Globus pallidus (tissue), 1 donor: Measurements from ENCODE around the gene ABCA2.
A peak's percentile ranks its signal among the peaks of the same experiment; 100 is the strongest.
"Not testable (repeated sequence)": the region's sequence is repeated elsewhere in the genome, so short reads cannot be mapped to it uniquely, and the experiment has no call there.

Experiments
- DNase-seq: peaks from one replicate; pipeline ENCODE4 v3.0.0-alpha.2; 2015; ENCODE audit warnings: low spot score

Gene ABCA2

DNA sequence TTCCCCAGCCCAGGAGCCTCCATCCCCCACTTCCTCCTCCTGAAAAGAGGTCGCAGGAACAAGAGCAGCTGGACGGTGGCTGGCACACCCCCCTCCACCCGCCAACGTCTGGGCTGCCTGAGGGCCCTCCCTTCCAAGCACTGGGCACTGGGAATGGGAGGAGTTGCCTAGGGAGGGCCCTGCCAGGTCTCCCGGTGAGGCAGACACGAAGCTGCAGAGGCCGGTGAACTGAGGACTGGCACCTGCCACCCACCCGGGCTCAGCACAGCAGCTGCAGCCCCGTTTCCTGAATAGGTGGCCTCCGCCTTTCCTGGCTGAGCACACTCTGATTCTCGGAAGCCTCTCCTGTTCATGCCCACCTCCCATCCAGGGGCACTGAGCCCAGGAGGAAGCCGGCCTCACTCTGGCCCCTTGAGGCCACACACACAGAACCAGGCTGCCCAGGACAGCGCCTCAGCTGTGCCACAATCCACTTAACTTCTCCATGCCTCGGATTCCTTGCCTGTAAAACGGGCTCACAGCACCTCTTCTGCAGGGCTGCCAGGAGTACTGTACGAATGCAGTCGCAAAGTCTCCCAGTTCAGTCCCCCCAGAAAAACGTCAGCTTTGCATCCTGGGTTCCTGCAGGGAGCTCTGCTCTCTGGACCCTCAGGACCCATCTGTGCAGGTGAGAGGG, 16.6 kb upstream of the ABCA2 start:
- DNase-seq, result no peak

DNA sequence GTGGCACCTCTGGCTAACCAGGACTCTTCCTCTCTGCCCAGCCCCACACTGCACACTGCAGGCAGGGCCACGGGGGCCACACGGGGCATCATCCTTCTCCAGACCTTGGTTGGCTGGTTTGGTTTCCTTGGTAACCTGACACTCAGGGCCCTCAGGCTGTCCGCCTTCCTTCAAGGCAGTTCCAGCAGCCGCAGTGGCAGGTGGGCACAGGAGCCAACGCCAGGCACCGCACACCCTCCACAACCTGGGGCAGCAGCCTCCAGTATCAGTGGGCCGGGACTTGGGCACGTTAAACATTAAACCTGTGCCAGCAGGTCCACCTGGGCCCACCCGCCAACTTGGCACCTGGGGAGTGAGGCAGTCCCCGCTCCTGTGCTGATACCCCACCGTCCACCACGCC, 16.0 kb upstream of the ABCA2 start:
- no peak for DNase-seq

DNA sequence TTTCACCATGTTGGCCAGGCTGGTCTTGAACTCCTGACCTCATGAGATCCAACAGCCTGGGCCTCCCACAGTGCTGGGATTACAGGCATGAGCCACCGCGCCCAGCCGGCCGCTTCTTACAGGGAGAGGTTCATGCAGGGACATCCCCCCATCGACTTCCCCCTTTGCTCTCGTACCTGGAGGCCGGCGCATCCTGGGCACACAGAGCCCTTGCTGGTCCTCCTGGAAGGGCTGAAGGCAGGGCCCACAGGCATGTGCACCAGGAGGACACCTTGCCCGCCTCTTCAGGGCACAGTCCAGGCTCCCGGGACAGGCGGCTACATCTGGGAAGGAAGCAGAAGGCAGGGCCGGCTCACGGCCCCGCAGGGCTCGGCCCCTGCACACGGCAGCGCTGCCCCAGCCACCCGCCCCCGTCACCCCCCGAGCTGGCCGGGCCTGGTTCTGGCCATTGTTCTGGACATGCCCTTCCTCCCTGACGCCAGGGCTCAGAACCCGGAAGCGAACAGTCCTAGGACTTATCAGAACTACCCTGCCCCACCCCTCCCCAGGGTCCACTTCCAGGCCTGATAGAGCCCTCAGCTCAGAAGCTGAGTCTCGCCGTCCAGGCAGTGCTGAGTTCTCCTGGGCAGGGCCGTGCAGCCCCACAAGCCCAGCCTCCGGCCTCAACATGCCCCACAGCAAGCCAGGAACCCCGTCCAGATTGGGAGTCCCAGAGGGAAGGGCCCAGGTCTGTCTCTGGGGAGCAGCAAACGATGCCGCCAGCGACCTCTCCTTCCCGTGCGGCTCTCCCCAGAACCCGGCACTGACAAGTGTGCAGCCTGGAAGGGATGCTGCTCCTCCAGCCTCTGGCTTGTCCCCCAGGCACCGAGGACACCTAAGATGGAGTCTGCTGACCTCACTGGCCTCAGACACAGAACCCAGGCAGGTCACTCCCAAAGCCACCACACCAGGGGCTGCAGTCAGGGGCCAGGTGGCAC, 15.0 kb upstream of the ABCA2 start:
- DNase-seq, result no peak

DNA sequence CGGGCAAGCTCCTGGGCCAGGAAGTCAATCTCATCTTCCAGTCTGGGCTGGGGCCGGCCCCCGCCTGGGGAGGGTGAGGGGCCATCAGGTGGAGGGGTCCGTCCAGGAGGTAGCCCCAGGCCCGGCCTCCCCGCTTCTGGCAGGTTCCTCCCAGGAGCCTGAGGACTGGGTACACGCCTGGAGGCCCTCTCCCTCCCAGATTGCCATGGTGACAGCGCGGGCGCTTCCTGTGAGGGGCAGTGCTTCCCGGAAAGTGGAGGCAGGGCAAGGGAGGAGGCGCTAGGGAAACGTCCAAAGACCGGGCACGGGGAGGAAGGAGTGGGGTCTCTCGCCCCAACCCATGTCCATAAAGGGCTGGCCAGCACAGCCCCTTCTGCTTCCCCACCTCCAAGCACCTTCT, 13.1 kb upstream of the ABCA2 start:
- DNase-seq, result no peak

DNA sequence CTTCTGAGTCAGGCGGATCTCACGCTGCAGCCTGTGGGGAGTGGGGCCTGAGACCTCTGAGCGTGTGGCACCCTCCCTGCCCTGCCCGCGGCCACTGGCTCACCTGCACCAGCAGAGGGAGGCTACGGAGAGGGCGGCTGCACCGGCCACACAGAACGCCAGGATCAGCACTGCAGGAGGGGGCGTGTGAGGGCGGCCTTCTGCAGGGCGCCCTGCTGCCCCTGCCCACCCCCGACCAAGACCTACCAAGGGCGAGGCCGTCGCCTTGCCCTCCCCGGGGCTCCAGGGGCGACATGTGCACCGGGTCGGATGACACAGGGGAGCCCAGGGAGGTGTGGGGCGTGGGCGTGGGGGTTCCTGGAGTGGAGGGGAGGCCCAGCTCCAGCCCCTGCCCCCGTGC, 12.5 kb upstream of the ABCA2 start:
- no peak for DNase-seq

DNA sequence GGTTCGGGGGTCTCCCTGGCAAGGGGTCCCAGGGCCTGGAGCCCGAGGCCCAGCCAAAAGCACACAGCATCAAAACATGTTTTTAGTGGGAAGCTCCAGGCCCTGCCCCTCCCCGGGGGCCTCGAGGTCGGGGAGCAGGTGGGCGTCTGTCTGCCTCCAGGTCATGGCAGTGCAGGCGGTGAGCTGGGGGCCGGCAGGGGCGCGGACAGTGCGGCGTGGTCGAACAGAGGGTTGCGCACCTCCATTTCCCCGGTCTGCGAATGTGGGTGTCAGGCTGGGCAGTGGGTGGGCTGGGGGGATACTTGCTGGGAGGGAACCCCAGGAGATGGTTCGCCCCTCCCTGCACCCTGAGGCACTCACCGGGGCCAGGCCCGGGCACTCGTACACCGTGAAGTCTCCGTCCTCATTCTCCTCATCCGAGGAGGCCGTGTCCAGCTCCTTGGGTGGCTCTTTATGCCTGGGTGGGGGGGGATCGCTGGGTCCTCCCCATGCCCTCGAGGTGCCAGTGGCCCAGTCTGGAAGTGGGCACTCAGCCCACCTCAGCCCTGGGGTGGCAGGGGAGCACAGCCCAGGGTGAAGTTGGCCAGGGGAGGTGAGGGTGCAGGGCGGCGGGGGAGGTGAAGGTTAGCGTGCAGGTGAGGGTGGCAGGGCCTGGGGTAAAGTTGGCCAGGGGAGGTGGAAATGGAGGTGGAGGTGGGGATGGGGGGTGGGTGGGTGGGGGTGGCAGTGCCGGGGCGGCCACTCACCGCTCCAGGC, 11.8 kb upstream of the ABCA2 start:
- DNase-seq, result no peak

DNA sequence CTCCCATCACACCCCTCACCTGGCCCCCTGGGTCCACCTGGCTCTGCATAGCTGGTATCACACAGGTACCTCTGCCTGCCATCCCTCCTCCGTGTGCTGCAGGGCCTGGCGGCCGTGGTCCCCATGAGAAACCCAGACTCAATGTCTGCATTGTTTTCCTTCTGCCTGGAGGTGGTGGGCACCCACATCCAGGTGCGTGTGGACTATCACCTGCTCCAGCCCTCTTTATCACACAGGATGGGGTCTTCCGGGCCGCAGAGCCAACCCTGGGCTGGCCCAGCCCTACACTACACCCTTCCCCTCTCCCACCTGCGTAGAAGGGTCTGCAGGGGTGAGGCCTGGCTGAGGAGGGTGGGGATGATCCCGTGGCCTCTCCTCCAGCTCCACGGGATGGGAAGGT, 10.9 kb upstream of the ABCA2 start:
- DNase-seq, result no peak

DNA sequence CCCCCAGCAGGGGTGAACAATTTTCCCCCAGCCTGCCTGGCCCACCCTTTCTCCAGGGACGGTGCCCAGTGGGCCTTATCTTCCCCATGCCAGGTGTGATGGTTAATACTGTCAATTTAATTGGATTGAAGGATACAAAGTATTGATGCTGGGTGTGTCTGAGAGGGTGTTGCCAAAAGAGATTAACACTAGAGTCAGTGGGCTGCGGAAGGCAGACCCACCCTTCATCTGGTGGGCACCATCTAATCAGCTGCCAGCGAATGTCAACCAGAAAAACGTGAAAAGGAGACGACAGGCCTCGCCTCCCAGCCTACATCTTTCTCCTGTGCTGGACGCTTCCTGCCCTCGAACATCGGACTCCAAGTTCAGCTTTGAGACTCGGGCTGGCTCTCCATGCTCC, 9.4 kb upstream of the ABCA2 start:
- DNase-seq, result no peak

DNA sequence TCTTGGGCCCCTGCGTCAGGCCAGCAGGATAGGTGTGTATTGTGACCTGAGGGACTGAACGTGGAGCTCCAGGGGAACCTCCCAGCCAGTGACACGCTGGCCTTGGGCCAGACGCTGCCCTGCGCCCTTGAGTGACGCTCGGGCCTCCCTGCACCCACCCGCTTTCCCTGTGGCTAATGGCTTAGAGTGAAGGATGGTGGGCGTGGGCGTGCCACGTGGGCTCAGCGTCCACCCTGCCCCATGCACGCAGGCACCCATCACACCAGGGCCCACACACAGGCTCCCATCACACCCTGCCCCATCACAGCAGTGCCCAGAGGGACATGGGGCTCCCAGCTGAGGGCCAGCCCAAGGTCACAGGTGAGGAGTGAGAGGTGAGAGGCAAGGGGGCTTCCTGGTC, 9.0 kb upstream of the ABCA2 start:
- no peak for DNase-seq

DNA sequence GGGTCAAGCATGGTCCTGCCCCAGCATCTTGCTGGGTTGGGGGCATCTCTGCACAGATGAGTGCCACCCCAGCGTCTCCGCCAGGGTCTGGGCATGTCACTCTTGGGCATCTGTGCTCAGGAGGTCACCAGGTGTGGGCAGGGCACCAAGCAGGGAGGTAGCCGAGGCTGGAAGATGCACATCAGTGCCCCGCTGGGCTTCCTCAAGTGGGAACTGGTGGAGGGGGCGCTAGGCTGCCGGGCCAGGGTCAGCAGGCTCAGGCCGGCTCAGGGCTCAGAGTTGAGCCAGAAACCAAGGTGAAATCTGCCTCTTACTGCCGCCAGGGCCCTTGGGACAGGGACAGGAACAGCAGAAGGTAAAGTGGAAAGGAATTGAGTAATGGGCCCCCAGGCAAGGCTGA, 7.9 kb upstream of the ABCA2 start:
- DNase-seq, result no peak

DNA sequence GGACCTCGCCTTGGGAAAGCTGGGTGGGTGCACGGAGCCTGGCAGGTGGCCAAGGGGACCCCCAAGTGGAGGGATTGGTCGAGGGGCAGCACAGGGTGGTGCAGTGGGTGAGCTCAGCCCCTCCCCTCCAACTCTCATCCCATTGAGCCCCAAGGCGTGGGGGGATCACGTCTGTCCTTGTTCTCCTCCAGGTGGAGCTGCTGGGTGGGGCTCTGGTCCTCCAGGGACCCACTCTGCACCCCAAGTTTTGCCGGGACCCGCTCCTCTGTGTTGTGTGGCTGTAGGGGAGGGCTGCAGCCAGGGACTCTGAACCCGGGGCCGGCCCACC, 7.4 kb upstream of the ABCA2 start:
- DNase-seq, result no peak

DNA sequence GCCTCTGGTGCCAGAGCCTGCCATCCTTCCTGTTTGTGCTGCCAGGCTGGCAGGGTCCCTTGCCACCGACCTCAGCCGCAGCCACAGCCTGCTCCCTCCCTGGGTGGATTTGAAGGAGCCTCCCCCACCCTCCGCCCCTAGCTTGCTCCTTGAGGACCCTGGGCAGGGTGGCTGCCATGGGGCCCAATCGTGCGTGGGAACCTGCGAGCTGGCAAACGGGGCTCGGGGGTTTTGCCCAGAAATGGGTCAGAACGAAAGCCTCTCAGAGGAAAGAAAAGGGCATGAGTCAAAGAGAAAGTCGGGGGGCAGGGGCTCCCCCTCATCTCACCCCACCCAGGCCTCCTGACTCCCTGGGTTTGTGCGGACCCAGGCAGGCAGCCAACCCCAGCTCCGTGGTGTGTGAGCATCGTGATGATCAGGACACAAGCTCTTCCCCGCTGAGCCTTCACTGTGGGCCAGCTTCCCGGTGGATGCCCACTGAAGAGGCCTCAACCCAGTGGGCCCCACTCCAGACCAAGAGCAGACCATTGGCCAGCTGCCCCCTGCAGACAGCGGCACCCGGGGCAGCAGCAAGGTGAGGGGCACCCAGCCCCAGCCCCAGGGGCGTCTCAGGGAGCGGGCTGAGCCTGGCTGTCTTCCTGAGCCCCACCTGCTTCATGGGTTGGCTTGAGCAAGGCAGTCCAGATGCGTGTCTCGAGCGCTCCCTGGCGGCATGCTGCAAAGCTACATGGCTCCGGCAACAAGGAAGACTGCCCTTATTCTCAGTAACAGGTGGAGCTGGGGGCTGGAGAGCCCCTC, 6.9 kb upstream of the ABCA2 start:
- DNase-seq, result peak; percentile 85

DNA sequence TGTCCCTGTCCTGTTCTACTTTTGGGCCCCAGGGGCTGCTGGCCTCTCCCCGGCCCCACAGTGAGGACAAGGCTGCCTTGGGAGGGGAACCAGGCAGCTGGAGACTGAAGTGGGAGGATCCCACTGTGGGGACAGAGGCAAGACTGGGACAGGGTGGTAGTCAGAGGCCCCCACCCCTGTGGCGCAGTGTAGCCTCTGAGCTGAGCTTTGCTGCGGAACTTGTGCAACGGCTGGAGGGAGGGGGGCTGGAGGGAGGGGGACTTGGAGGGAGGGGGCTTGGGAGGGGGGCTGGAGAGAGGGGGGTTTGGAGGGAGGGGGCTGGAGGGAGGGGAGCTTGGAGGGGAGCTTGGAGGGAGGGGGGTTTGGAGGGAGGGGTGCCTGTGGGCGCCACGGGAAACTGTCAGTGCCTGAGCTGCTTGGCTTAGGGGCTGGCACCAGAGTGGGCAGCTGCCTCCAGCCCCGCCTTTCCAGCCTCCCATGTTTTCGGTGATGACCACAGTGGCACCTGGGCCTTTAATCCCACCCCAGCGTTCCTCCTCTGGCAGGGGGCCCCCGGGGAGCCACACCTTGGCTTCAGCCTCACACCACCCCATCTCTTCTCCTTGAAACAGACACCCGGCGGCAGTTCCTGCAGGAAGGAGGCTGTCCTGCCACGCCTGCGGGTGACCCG, 6.1 kb upstream of the ABCA2 start:
- DNase-seq, result no peak

DNA sequence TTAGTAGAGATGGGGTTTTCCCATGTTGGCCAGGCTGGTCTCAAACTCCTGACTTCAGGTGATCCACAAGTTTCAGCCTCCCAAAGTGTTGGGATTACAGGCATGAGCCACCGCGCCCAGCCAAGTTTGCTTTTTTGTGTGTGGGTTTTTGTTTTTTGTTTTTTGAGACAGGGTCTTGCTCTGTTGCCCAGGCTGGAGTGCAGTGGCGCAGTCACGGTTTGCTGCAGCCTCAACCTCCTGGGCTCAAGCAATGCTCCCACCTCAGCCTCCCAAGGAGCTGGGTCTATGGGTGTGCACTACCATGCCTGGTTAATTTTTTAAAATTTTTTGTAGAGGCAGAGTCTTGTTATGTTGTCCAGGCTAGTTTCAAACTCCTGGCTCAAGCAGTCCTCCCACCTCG, 5.4 kb upstream of the ABCA2 start:
- not testable (repeated sequence) for DNase-seq

DNA sequence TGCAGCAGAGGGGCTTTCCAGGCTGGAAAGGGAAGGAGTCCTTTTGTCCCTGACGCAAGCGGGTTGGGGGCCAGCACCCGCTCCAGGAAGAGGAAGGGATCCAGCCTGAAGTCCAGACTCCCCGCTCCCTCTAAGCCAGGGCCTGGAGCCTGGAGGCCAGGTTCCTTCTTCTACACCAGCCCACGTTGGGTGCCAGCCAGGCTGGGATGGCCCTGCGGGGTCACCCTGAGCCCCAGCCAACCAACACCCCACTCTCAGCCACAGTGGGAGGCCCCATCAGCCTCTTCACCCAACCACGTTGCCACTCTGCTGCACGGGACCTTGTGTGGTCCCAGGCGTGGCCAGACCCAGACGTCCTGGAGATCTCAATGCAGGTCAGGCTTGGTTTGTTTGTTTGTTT, 4.8 kb upstream of the ABCA2 start:
- no peak for DNase-seq

DNA sequence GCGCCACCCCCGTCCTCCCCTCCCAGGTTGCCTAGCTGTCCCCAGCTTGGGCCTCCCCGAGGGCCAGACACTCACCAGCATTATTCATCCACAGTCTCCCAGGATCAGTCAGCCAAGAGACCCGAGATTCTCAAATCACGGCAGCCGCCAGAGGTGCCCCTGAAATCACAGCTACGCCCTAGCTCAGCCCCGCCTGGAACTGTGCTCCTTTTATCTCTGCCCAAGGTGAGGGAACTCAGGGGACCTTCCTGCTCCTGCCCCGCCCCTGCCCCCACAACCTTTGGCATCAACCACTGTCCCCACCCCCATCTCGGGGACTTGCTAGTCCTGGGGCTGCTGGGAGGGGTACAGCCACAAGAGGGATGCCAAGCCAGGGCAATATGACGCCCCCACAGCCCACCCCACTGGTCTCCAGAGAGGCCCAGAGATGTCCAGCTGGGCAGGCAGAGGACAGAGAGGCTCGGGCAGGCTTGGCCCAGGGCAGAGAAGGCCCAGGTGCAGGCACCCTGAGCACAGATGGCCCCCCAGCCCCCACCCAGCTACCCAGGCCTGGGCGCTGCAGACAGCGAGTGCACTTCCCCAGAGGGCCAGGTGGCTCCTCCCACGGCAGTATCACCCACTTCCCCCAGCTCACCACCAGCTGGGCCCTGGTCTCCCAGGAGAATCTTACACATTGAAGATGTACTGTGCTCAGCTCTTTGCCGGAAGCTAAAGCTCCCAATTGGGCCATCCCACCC, 4.0 kb upstream of the ABCA2 start, which contains the start of gene FUT7:
Gene FUT7, minus strand, starts transcription at position 185 of the 737 bp plus-strand sequence. Its CDS starts 97 bp downstream, at position 88.
- DNase-seq, result no peak

DNA sequence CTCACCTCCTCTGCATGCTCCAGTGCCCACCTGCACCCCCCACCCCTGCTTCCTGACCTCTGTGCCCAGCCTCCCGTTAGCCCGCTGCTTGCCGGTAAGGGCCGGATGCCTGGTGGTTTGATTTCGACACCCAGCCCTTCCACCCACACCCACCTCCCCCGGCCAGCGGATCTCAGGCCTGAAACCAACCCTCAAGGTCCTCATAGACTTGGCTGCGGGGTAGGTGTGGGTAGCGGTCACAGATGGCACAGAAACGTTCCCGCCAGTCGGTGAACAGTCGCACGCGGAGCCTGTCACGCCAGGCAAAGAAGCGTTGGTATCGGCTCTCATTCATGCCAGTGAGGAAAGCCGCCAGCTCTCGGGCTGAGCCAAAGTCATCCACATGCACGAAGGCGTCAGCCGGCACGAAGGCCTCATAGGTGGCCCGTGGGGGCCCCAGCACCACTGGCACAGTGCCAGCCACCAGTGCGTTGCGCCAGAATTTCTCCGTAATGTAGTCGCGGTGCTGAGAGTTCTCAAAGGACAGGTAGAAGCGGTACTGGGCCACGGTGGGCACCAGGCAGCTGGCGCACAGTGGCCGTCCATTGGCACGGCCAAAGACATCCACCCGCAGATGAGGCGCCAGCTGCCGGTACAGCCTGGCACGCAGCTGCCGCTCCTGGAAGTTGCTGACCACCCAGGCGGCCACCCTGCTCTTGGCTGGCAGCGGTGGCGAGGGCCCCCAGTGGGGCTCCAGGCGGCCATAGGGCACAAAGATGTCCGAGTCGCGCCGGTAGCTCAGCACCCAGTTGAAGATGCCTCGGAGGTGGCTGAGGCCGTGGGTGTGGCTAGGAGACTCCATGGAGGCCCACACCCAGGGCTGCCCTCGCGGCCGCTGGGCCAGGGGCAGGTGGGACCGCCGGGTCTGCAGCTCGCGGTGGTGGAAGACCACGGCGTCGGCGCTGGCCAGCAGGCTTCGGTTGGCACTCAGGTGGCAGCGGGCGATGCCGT, 2.8 kb upstream of the ABCA2 start:
- DNase-seq, result no peak

DNA sequence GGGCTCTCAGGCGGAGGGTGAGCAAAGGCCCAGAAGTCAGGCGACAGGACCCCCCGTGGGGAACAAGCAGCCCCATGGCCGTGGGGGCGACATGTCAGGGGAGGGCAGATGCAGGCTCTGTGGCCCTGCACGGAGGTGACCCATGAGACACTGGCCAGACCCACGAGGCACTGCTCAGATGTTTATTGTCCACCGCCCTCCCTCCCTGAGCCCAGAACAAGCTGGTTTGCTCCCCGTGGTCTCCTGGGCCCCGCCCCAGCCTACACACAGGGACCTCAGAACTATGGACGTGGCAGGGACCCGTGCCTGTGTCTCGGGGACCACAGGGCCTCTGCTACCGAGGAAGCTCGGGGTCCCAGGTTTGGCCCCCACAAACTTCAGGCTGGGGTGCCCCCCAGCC, 2.0 kb upstream of the ABCA2 start:
- DNase-seq, result no peak
